Measurements from ENCODE around the gene OR4K14.

GRCh38 chr14:20059745-20060144 lies 40.6 kb upstream of the OR4K14 start, which contains the start of gene OR4L1:
- no peak for TF ChIP-seq POLR2A (IDR thresholded peaks at IDR 0.05; ENCODE audit: low read depth, low read length)
- TF ChIP-seq CTCF (conservative IDR thresholded peaks at IDR 0.05; ENCODE audit: low read depth, low read length): no peak
- TF ChIP-seq BHLHE40 (IDR thresholded peaks at IDR 0.05; ENCODE audit: low read depth, low read length): no peak
- no peak for TF ChIP-seq USF2 (IDR thresholded peaks at IDR 0.05; ENCODE audit: low read depth, low read length)
- TF ChIP-seq ELK1 (IDR thresholded peaks at IDR 0.05; ENCODE audit: borderline replicate concordance, low read depth, low read length): no peak
- no peak for TF ChIP-seq MXI1 (IDR thresholded peaks at IDR 0.05; ENCODE audit: borderline replicate concordance, low read depth, low read length)
